T-cell (primary cell): Measurements from ENCODE around the gene DHRSX. TPM values are rescaled to one million over a fixed set of nuclear protein-coding genes. Genes with fewer than 3 reads are reported as not detected.
"Not testable (repeated sequence)": the region's sequence is repeated elsewhere in the genome, so short reads cannot be mapped to it uniquely, and the experiment has no call there.

ENCODE experiments used
- ATAC-seq, 4 experiments: fragments of 200-7000 bp in 3 of 4; fragments of 150-1000 bp in 1 of 4; cut with Tn5 transposase; replicated peaks in 1 of 4; 1 replicate in 3 of 4; 2 replicates in 1 of 4; pipeline ENCODE4 v1.10.0; 2021; ENCODE audit warnings: moderate library complexity in 3 of 4, mild to moderate bottlenecking in 2 of 4, moderate number of reproducible peaks in 1 of 4
- CTCF ChIA-PET, 2 donors: fragments of 300-600 bp; sonication (Branson Sonifier 250); formaldehyde crosslinking; loops; one replicate each; lab custom pipeline; 2022; ENCODE audit warnings: antibody characterized with exemption in 2 of 2; lab: Charles Lee
- POLR2A ChIA-PET, 2 donors: fragments of 300-600 bp; sonication (Branson Sonifier 250); formaldehyde crosslinking; loops; one replicate each; lab custom pipeline; 2022; ENCODE audit warnings: antibody characterized with exemption in 2 of 2; lab: Charles Lee
- DNase-seq, 35 experiments: peaks; one replicate each; pipeline versions ENCODE4 v3.0.0 to v3.0.0-alpha.2; 2013 to 2023
- H3K27ac ChIP-seq: one replicate; pipeline ENCODE4 v1.5.1; 2013; ENCODE audit warnings: low read length
- H3K27me3 ChIP-seq, 2 experiments: replicated peaks in 1 of 2; 1 replicate in 1 of 2; 2 replicates in 1 of 2; pipeline versions ENCODE4 v1.6.1 to v1.7.0; 2013; ENCODE audit warnings: low read length in 1 of 2, mixed read lengths in 1 of 2; ENCODE audit not compliant: control insufficient read depth in 2 of 2, insufficient read depth in 2 of 2; ENCODE audit errors: extremely low read depth in 1 of 2
- H3K36me3 ChIP-seq, 2 donors: 1 replicate in 1 of 2; 2 replicates in 1 of 2; pipeline versions ENCODE4 v1.6.1 to v1.7.0; 2013; ENCODE audit warnings: low read length in 1 of 2; ENCODE audit not compliant: control insufficient read depth in 2 of 2, insufficient read depth in 1 of 2; ENCODE audit errors: extremely low read depth in 1 of 2
- H3K4me1 ChIP-seq, 2 experiments: 1 replicate in 1 of 2; 2 replicates in 1 of 2; pipeline versions ENCODE4 v1.6.1 to v1.7.0; 2013; ENCODE audit warnings: low read length in 2 of 2, mixed read lengths in 1 of 2; ENCODE audit not compliant: insufficient read depth in 2 of 2, control insufficient read depth in 1 of 2; ENCODE audit errors: extremely low read depth in 1 of 2
- H3K4me3 ChIP-seq, 2 donors: 1 replicate in 1 of 2; 2 replicates in 1 of 2; pipeline versions ENCODE4 v1.5.1 to v1.7.0; 2013; ENCODE audit warnings: mild to moderate bottlenecking in 2 of 2, low read length in 1 of 2, moderate library complexity in 1 of 2; ENCODE audit not compliant: control insufficient read depth in 1 of 2; ENCODE audit errors: extremely low read depth in 1 of 2
- H3K9me3 ChIP-seq: 2 replicates; pipeline ENCODE4 v1.7.0; 2013
- H3K27ac Mint-ChIP-seq, 2 donors: one replicate each; pipeline ENCODE4 v1.8.0; 2020 to 2021; ENCODE audit warnings: mild to moderate bottlenecking in 2 of 2, mixed read lengths in 2 of 2
- H3K27me3 Mint-ChIP-seq, 2 donors: one replicate each; pipeline ENCODE4 v1.8.0; 2021 to 2022; ENCODE audit warnings: mixed read lengths in 2 of 2
- H3K36me3 Mint-ChIP-seq: one replicate; pipeline ENCODE4 v1.8.0; 2021; ENCODE audit warnings: mixed read lengths
- H3K4me1 Mint-ChIP-seq, 3 donors: one replicate each; pipeline ENCODE4 v1.8.0; 2020 to 2022; ENCODE audit warnings: mixed read lengths in 3 of 3, mild to moderate bottlenecking in 1 of 3
- H3K4me3 Mint-ChIP-seq, 3 donors: one replicate each; pipeline ENCODE4 v1.8.0; 2020 to 2022; ENCODE audit warnings: mild to moderate bottlenecking in 3 of 3, mixed read lengths in 3 of 3, moderate library complexity in 3 of 3
- H3K9me3 Mint-ChIP-seq, 3 donors: one replicate each; pipeline ENCODE4 v1.8.0; 2020 to 2022; ENCODE audit warnings: mixed read lengths in 3 of 3
- WGBS: methylation state at CpG from one replicate; pipeline ENCODE4 v1.1.5; 2013; ENCODE audit warnings: missing lambda C conversion rate; ENCODE audit not compliant: insufficient coverage; 5-methylcytosine and 5-hydroxymethylcytosine counted together
- total RNA-seq, 35 experiments: library from RNA in 6 of 35; stranded (reverse) in 6 of 35; fragments of 120-200 nt in 1 of 35; gene quantifications; one replicate each; pipeline versions ENCODE4 v1.2.1 to v1.2.4 and lab custom pipeline; 2013 to 2026

DHRSX gene
- total RNA-seq, 5 donors from 2014 or later (not counting 1 experiment from before 2014, with no cell fraction given), result 13.2 to 20.0 (median 15.9) TPM

- H3K9me3 ChIP-seq, H3K27me3 ChIP-seq, H3K27ac ChIP-seq, H3K4me1 Mint-ChIP-seq, H3K36me3 ChIP-seq, POLR2A ChIA-PET, H3K4me3 ChIP-seq, H3K27me3 Mint-ChIP-seq, H3K4me1 ChIP-seq, H3K4me3 Mint-ChIP-seq, CTCF ChIA-PET, ATAC-seq, H3K27ac Mint-ChIP-seq, H3K36me3 Mint-ChIP-seq, DNase-seq, H3K9me3 Mint-ChIP-seq: not testable (repeated sequence)
- WGBS, result 100% methylated on average over 1 of the region's 8 CpGs
These were observed 4.6 kb upstream of the DHRSX start for GRCh38 chrX:2505341-2505740.

GRCh38 chrX:2504706-2505332 is 4.0 kb upstream of the DHRSX start:
- Histone ChIP-seq H3K4me1 (peaks cover 2 to 14% of the 10 kb centered on the region in 2 experiments), H3K4me3 (no peak overlapping the region), H3K27ac (no peak overlapping the region), H3K36me3 (no peaks in the 10 kb centered on the region), H3K27me3 (no peaks in the 10 kb centered on the region), H3K9me3 (no peaks in the 10 kb centered on the region)
- H3K4me3 Mint-ChIP-seq, result no peak overlapping the region
- ATAC-seq (no peak), DNase-seq (no peak)
- H3K9me3 Mint-ChIP-seq, result no peaks in the 10 kb centered on the region
- CTCF ChIA-PET, result no interaction called here
- WGBS, result 90% methylated on average over 4 of the region's 7 CpGs
- H3K36me3 Mint-ChIP-seq, result no peaks in the 10 kb centered on the region
- POLR2A ChIA-PET, result no interaction called here
- peaks cover 0 to 6% (median 3%) of the 10 kb centered on the region in 3 donors for H3K4me1 Mint-ChIP-seq
- no peaks in the 10 kb centered on the region for H3K27me3 Mint-ChIP-seq
- no peak overlapping the region for H3K27ac Mint-ChIP-seq

GRCh38 chrX:2503591-2504500 is 3.1 kb upstream of the DHRSX start:
- H3K27ac ChIP-seq, result no peak overlapping the region
- no peak overlapping the region for H3K4me3 ChIP-seq
- H3K27me3 Mint-ChIP-seq, result no peaks in the 10 kb centered on the region
- WGBS, result 90% methylated on average over 6 of the region's 13 CpGs
- POLR2A ChIA-PET, result no interaction called here
- no peaks in the 10 kb centered on the region for H3K9me3 ChIP-seq
- H3K4me1 Mint-ChIP-seq, result peaks cover 9 to 14% (median 13%) of the 10 kb centered on the region in 3 donors
- no peaks in the 10 kb centered on the region for H3K36me3 ChIP-seq
- CTCF ChIA-PET, result no interaction called here
- H3K27me3 ChIP-seq, result no peaks in the 10 kb centered on the region
- peaks cover 4 to 23% of the 10 kb centered on the region in 2 experiments for H3K4me1 ChIP-seq
- H3K4me3 Mint-ChIP-seq, result peak overlapping the region in 2 of 3 donors; percentile 39 to 75
- no peak for ATAC-seq
- H3K36me3 Mint-ChIP-seq, result no peaks in the 10 kb centered on the region
- H3K27ac Mint-ChIP-seq, result no peak overlapping the region
- DNase-seq, result no peak
- H3K9me3 Mint-ChIP-seq, result no peaks in the 10 kb centered on the region

- ATAC-seq, result no peak
- H3K27ac Mint-ChIP-seq, result peak overlapping the region in 1 of 2 donors; percentile 19
These were observed 2.1 kb upstream of the DHRSX start for GRCh38 chrX:2502668-2503519.

GRCh38 chrX:2502120-2502667 is 1.4 kb upstream of the DHRSX start:
- ChIA-PET CTCF (no interaction called here), POLR2A (no interaction called here)
- Histone ChIP-seq H3K9me3 (no peaks in the 10 kb centered on the region), H3K4me3 (no peak overlapping the region), H3K4me1 (peaks cover 6 to 30% of the 10 kb centered on the region in 2 experiments), H3K36me3 (no peaks in the 10 kb centered on the region), H3K27ac (no peak overlapping the region), H3K27me3 (no peaks in the 10 kb centered on the region)
- Mint-ChIP-seq H3K36me3 (no peaks in the 10 kb centered on the region), H3K4me1 (peaks cover 25 to 29% (median 27%) of the 10 kb centered on the region in 3 donors), H3K27me3 (no peaks in the 10 kb centered on the region), H3K27ac (peak overlapping the region; percentile 36 to 71), H3K9me3 (no peaks in the 10 kb centered on the region), H3K4me3 (peak overlapping the region; percentile 59 to 75 (median 71))
- ATAC-seq, result no peak
- WGBS, result 67% methylated on average over 5 of the region's 5 CpGs
- DNase-seq, result no peak

More at GRCh38 chrX:2502668-2503519, 2.1 kb upstream of the DHRSX start:
- H3K4me3 Mint-ChIP-seq, result peak overlapping the region in 2 of 3 donors; percentile 59 to 75
- no peaks in the 10 kb centered on the region for H3K27me3 ChIP-seq
- no peak overlapping the region for H3K4me3 ChIP-seq
- peaks cover 6 to 30% of the 10 kb centered on the region in 2 experiments for H3K4me1 ChIP-seq
- no peaks in the 10 kb centered on the region for H3K9me3 Mint-ChIP-seq
- peaks cover 19 to 24% (median 22%) of the 10 kb centered on the region in 3 donors for H3K4me1 Mint-ChIP-seq
- H3K36me3 ChIP-seq, result no peaks in the 10 kb centered on the region
- H3K27me3 Mint-ChIP-seq, result no peaks in the 10 kb centered on the region
- ChIA-PET POLR2A (no interaction called here), CTCF (no interaction called here)
- H3K9me3 ChIP-seq, result no peaks in the 10 kb centered on the region
- no peaks in the 10 kb centered on the region for H3K36me3 Mint-ChIP-seq
- 83% methylated on average over 7 of the region's 19 CpGs for WGBS
- no peak overlapping the region for H3K27ac ChIP-seq
- DNase-seq, result peak in 1 of 35 experiments; percentile 23
